HG02623 (cell line): ENCODE measurements around the gene XIRP1.

Experiments
- ATAC-seq: cut with Tn5 transposase; IDR thresholded peaks from one replicate; pipeline ENCODE4 v1.9.1; 2021; ENCODE audit warnings: moderate library complexity; ENCODE audit not compliant: unreplicated experiment

XIRP1 gene

DNA sequence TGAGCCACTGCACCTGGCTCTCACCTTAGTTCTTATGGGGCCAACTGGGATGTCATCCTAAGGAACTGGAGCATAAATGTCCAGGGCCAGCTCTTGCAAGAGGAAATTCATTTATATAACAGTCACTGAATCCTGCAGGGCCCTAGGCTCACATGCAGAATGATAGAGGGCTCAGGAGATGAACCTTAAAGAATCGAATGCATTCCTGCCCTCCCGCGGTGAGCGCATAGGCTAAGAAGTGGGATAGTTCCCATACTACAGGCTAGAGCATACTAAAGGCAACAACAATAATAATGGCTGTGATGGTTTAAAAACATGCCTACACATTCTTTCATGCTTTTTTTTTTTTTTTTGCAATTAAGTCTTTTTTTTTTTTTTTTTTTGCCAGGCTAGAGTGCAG, 21.9 kb downstream of the XIRP1 start:
- ATAC-seq: no peak

DNA sequence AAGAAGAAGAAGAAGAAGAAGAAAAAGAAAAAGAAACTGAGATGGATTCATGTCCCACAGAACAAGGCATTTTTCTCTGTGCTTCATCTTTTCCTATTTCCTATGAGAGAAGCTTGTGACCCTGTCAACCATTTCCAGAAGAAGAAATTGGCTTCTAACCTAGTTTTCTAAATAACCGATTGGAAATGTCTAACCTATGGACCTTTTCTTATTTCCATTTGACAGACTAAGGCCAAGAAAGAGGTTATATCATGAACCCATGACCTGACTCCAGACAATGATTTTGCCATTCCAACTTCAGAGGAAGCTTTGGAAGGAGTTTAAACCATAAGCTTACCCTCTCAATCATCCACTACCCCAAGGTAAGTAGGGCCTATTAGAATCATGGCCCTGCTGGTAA, 22.7 kb downstream of the XIRP1 start:
- no peak for ATAC-seq

DNA sequence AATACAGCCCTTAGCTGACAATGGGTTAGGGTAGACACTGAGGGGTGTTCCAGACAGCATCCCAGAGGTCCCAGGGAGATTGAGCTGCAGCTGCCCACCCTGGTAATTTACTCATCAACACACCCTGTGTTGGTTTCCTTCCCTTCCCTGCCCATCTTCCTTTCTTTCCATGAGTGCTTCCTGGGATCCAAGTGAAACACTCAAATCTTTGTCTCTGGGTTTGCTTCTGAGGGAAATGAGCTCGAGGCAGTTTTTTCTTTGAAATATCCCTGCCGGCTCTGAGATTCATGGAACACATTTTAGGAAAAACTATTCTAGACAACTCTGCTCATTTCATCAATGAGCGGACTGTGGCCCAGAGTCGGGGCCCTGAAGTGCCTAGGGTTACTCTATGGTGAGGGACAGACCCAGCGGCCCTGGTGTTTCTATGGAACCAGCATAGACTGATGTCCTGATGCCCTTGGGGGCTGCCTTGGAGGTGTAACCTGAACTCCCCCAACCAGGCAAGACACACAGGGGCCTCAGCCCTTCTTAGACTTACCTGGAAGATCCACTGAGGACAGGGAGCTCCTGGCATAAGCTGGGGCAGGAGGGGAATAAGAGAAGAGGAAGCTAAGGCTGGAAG, 24.1 kb downstream of the XIRP1 start:
- no peak for ATAC-seq

DNA sequence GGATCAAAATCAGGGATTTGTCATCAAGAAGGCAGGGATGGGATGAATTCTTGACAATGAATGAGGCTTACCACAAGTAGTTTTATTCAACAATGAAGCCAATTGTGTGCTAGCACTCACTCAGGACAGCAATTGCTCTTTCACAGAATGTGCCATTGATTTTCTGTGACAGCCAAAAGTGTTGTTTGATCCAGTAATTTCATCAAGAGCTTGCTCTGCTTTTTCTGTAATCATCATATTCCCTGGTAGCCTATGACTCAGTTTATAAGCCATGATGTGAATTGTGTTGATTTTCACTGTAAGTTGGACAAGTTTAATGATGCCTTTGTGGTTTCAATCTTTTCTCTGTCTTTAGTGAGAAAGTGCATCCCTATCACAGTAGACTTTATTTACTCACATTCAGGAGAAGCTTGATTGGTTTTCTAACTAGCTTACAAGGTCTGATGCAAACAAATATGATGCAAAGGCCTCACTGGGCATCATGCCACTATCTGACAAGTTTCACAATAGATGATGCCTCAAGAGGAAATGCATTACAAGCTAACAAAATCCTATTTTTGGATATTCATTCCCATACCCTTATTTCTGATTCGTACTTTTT, 25.4 kb downstream of the XIRP1 start:
- no peak for ATAC-seq

DNA sequence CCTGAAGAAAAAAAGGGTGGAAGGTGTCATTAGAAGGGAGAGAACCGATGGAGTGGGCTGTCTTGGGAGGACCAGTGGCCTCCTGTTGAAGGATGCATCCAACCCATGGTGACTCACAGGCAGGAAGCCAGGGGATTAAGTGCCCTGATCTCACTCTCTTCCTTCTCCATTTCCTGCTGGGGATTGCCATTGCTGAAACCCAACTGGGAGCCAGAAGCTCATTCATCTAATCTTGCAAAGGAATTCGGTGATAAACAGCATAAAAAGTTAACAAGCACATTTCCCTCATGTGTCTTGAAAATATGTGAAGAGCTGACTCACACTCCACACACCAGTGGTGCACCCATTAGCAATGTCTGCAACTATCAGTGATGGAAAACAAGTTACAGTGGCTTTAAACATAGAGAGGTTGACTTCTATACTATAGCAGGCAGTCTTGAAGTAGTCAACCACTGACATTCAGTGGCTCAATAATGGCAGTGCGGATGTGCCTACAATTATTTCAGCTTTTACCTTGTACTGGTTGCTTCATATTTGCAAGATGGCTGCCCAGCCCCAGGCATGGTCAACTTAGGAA, 26.2 kb downstream of the XIRP1 start:
- ATAC-seq: no peak

DNA sequence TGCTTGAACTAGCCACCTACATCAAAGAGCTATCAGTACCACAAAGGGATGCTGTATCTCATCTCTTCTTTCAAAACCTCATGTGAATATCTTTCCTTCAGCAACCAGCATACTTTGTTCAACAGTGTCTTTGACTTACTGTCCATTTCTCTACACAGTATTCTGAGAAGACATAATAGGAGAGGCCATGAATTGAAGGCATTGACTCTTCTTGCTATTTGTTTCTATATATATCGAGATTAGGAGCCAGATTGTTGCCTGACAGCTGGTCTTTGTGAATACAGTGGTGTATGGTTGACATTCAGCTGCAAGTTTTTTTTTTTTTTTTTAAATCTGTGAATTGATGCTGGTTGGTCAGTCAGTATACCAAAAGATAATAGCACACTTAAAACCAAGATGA, 26.9 kb downstream of the XIRP1 start:
- ATAC-seq: no peak

DNA sequence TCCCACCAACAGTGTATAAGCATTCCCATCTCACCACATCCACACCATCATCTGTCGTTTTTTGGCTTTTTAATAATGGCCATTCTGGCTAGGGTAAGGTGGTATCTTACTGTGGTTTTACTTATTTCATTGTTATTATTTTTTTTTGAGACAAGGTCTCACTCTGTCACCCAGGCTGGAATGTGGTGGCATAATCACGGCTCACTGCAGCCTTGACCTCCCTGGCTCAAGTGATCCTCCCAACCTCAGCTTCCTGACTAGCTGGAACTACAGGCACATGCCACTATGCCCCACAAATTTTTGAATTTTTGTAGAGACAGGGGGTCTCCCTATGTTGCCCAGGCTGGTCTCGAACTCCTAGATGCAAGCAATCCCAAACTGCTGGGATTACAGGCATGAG, 28.0 kb downstream of the XIRP1 start:
- no peak for ATAC-seq

DNA sequence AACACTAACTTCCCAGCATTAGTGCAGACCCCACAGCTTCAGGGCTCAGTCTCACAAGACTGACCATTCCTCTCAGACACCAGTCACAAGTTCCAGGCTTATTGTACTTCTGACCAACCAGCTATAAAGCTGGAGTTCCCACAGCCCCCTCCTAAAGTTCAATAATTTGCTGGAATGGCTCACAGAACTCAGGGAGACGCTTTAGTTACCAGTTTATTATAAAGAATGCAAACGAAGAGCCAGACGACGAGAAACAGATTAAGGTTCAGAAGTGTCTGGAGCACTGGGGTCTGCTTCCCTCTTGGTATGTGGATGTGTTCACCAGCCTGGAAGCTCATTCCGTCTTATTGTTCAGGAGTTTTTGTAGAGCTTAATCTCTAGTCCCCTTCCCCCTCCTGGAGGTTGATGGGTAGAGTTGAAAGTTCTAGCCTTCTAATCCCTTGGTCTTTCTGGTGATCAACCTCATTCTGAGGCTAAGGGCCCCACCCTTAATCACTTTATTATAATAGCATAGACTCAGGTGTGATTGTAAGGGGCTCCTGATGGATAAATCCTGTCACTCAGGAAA, 34.2 kb downstream of the XIRP1 start:
- ATAC-seq: no peak

DNA sequence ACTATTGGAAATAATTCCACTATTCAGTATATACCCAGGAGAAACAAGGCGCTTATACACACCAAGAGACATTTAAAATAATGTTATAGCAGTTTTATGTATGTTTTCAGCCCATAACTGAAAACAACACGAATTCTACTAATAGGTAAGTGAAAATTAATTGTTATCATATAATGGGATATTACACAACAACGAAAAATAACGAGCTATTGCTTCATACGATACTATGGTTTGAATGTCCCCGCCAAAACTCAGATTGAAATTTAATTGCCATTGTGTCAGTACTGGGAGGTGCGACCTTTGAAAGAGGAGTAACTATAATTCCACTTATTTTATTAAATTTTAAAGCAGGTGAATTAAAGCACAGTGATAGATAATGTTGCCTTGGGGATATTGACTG, 35.0 kb downstream of the XIRP1 start:
- no peak for ATAC-seq

DNA sequence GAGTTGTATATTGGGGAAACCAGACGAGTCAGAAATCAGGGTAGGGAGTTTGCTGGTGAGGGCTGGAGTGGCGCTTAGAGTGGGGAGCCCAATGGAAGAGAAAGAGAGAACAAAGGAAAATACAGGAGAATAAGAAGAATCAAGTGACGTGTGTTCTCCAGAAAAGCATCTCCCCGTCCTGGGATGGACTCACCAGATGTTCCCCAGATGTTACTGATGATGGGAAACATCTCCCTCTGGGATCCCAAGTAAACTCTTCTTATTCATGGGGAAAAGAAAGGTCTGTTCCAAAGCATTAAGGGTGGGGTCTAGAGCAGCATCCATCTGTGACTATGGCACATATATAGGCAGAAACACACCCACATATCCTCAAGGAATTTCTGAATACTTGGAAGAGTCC, 36.0 kb downstream of the XIRP1 start:
- no peak for ATAC-seq

DNA sequence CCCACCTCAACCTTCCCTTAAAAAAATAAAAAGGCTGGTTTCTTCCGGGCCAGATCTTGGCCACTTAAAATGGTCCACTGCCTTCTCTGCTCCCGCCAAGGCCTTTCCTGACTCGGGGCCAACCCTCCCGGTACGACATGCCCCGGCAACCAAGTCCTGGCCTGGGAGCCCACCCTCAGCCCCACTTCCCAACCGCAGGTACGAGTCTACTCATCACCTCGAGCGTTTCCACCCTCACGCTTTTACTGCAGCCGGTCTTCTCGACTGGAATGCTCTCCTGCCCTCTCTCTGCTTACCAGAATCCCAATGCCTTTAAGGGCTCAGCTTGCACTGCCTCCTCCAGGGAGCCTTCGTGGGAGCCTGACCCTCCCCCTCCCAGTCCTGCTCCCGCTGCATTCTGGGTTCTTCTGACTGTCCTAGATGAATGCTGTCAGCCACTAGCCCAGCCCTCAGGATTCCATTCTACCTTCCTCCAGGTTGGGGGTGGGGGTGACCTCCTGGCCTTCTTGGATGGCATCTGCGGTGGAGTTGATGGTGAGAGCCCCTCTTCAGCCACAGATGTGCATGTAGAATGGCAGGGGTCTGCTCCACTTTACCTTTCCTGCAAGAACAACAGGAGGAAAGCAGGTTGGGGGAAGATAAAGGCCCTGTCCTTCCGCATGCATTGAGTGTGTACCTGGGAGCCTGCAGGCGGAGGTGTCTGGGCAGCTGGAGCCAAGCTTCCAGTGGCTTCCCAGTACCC, 37.9 kb downstream of the XIRP1 start:
- no peak for ATAC-seq

DNA sequence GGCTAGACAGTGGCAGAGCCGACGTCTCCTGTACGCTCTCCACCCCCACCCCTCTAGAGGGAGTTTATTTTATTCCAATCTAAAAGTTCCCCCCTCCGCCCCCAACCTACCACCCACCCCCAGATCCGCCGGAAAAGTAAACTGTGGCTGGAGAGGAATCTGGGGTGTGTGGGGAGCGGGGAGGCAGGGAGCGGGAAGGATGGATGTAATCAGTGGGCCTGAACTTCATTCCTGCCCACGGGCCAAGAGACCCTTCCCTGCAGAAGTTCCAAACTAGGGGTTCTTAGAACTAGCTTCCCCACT, 38.5 kb downstream of the XIRP1 start:
- no peak for ATAC-seq

DNA sequence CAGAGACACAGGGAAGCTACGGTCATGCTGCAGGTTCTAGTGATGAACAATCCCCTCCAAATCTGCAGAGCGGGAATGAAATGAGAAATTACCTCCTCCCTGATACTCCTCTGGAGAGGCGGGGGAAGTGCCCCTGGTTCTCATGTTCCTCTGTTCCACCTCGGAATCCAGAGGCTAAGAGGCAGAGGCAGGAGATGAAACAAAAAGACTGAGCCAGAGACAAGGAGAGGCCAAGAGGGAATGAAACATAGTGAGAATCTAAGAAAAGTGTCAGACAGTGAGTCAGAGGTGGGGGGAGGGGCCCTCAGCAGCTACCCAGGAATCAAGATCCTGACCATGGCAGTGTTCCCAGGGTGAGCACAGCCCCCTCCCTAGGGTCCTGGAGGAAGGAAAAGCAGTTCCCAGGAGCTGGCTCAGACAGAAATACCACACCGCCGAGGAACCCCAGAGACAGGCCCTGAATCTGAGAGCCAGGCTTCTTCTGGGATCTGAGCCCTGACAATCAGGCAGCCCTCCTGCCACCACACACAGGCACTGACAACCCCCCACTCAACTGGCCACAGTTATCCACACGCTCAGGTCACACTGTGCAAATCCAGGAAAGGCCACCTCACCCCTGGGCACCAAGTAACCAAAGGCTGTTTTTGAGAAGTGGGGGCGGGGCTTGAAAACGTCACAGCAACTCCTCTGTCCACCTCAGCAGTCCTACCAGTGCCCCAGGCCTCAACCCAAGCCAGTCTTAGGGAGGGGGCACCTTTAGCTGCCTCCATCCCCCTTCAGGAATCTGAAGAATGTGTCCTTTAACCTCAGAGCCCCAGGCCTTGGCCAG, 41.4 kb downstream of the XIRP1 start:
- no peak for ATAC-seq

DNA sequence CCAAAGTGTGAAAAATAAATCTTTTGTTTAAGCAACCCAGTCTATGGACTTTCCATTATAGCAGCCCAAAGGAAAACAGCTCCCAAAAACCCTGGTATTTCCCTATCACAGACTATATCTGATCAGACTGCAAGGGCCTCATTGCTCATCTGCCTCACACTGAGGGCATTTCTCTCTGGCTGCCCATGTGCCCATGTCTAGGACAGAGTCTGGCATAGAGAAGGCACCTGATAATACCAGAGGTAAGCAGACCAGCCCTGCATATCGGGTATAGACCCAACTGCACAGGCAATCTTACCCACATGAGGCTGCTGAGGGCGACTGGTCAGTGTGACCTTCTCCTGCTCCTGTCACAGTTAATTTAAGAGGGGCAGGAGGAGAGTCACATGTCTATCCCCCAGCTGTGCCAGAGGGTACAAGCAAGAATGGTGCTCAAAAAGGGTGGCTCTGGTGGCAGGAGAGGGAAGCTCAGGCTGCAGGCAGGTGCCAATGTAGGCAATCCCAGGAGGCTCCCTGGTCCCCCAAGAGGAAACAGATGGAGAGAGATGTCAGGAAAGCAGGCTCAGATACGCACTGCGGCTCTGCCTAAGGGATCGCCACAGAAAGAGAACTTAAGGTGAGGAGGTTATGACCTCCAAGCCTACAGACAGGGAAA, 42.1 kb downstream of the XIRP1 start:
- no peak for ATAC-seq

DNA sequence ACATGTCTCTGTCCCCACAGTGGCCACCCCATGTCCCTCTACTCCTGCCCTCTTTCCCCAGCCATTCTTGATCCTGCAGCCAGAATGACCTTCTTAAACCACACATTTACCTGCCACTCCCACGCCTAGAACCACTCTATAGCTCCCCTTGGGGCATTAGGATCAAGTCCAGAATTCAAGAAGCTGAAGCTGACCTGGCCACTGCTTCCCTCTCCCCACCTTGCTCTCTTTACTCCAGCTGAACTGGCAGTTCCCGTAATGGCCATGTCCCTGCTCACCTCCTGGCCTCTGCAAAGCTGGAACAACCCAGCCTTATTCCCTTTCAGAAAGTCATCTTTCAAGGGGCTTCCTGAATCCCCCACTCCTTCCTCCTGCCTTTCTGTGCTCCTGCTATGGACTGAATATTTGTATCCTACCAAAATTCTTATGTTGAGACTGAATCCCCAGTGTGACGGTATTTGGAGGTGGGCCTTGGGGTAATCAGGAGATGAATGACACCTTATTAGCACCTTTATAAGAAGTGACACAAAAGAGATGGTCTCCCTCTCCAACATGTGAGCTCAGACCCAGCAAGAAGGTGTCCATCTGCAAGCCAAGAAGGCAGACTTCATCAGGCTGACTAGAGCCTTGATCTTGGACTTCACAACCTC, 42.8 kb downstream of the XIRP1 start:
- no peak for ATAC-seq

DNA sequence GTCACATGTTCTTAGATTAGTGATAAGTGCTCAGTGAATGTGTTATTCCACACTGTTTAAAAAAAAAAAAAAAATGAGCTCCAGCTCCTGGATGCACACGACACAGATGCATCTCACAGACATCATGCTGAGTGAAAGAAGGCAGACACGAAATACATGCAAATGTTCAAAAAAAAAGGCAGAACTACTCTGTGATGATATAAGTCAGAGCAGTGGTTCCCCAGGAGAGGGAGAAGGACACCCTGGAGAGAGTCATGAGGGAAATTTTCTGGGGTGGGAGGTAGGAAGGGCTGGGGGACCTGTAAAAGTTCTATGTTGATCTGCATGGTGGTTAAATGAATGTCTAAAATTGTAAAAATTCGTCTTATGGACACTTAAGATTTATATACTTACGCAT, 43.3 kb downstream of the XIRP1 start:
- no peak for ATAC-seq

DNA sequence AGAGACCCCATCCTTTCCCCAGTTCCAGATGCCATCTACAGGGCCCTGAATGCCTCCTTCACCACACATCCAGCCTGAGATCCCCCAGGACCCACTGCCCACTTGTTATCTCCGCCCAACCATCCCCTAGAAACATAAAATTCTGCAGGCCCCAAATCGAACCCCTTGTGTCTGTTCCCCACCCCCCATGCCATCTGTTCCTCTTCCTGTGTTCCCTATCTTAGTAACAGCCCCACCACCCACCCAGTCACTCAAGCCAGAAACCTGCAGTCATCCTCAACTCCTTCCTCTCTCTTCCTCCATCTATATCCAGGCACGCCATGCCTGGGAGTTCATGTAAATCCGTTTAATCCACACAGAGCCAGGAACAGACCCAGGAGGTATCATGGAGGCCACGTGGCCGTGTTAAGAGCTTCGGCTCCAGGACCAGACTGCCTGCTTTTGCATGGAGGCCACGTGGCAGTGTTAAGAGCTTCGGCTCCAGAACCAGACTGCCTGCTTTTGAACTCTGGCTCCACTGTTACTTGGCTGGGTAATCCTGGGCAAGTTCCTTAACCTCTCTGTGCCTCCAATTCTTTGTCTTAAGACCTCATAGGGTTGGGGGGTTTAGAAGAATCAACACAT, 43.8 kb downstream of the XIRP1 start:
- ATAC-seq: no peak

DNA sequence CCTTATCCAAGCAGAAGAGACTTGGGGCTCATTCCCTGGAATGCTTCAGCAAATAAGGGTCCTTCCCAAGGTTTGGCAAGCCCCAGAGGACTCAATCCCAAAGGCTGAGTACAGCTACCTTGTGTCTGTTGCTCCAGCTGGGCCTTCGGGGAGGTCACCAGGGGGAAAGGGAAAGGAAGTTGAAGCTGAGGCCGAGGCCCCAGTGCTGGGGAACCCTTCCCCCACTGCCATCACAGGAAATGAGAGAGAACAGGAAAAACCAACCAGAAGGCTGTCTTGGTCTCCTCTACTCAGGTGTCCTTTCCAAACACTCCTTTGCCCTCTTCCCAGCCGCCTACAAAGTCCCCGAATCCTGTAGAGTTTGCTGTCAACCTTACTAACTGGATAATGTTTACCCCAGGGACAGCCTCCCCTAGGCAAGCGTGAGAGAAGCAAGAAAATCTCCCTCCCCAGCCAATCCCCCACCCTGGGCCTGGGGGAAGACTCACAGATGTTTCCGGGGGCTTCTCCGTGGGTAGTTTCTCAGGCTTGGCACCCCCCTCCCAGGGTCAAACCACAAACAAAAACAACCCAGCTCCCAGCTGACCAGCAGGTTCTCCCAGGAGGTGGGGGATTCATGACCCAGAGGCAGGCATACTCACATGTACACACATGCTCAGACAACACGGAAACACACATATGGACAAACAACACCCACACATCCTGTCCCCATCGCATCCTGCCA, 44.5 kb downstream of the XIRP1 start:
- peak; percentile 21 for ATAC-seq
